Urinary bladder (tissue), 4 donors: ENCODE results near the gene MAJIN. TPM values are rescaled to one million over a fixed set of nuclear protein-coding genes. Genes with fewer than 3 reads are reported as not detected.

Source experiments
- DNase-seq: peaks from one replicate; pipeline ENCODE4 v3.0.0-alpha.2; 2015; ENCODE audit errors: extremely low spot score
- H3K27ac ChIP-seq: one replicate; pipeline ENCODE4 v1.5.1; 2013; ENCODE audit warnings: low read depth, mild to moderate bottlenecking, moderate library complexity
- H3K36me3 ChIP-seq: one replicate; pipeline ENCODE4 v1.6.1; 2013; ENCODE audit warnings: mild to moderate bottlenecking, moderate library complexity; ENCODE audit not compliant: insufficient read depth
- H3K4me1 ChIP-seq: one replicate; pipeline ENCODE4 v1.6.1; 2013; ENCODE audit warnings: mild to moderate bottlenecking, moderate library complexity; ENCODE audit not compliant: insufficient read depth
- H3K4me3 ChIP-seq: one replicate; pipeline ENCODE4 v1.5.1; 2013; ENCODE audit warnings: low read depth, low read length
- WGBS: extraction: QIAGEN DNeasy Blood & Tissue Kit; methylation state at CpG from one replicate; pipeline ENCODE4 v1.1.7; 2013; 5-methylcytosine and 5-hydroxymethylcytosine counted together
- polyA plus RNA-seq: library from polyadenylated mRNA; stranded (reverse); fragments of 200-250 nt; gene quantifications from one replicate; pipeline ENCODE4 v1.2.3, GENCODE V29; 2013
- small RNA-seq: library from RNA; depleted of rRNA; stranded (forward); fragments of <200 nt; gene quantifications from one replicate; pipeline ENCODE3, GENCODE V24; 2014
- total RNA-seq: library from RNA; depleted of rRNA; stranded (reverse); fragments of >200 nt; gene quantifications from one replicate; pipeline ENCODE4 v1.2.3, GENCODE V29; 2014
- donor health status: healthy with polysubstance abuse.
- donor health status: healthy.

Gene MAJIN
- total and polyA plus RNA-seq, 2 donors, result not detected

GRCh38 chr11:64893194-64894069 lies 78.5 kb downstream of the MAJIN start:
- no peak for DNase-seq
- WGBS, result 79% methylated on average over 25 of the region's 25 CpGs
- H3K27ac ChIP-seq, result no peak overlapping the region
- no peak overlapping the region for H3K4me3 ChIP-seq
- no peaks in the 10 kb centered on the region for H3K4me1 ChIP-seq
- H3K36me3 ChIP-seq, result no peaks in the 10 kb centered on the region

DNA sequence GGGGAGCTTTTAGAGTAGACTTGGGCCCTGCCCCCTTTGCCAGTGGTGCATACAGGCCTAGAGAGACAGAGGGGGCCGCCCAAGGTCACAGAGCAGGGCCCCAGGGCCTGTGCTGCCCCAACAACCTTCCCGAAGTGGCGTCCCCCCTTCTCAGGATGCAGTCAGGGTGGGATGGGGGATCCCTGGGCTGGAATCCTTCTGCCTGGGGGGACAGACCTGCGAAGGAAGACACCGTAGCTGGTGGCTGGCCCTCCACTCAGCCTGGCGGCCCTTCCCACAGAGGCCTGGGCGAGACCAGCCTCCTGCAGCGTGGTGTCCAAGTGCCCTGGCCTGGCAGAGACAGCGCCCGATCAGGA lies 79.1 kb downstream of the MAJIN start:
- H3K36me3 ChIP-seq, result no peaks in the 10 kb centered on the region
- H3K4me1 ChIP-seq, result no peaks in the 10 kb centered on the region
- H3K4me3 ChIP-seq, result no peak overlapping the region
- 88% methylated on average over 10 of the region's 10 CpGs for WGBS
- DNase-seq, result no peak
- H3K27ac ChIP-seq, result no peak overlapping the region

DNA sequence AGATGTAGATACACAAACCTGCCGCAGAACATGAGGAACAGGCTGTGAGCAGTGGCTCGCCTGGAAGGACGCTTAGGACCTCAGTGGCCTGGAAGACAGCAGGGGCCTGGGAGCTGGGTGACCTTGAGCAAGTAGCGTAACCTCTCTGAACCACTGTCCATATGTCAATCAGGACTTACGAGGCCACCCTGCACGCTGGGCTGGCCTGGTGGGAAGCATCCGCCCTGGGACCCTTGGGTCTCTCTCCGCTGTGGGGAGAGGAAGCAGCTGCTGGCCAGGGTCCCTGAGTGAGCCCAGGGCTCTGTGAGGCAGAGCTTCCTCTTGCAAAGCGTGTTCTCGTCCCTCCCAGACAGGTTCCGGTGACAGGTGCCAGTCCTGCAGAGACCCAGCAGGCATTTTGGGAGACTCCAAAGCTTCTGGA lies 79.5 kb downstream of the MAJIN start:
- Histone ChIP-seq H3K36me3 (no peaks in the 10 kb centered on the region), H3K4me3 (no peak overlapping the region), H3K27ac (no peak overlapping the region), H3K4me1 (no peaks in the 10 kb centered on the region)
- WGBS, result 81% methylated on average over 11 of the region's 11 CpGs
- no peak for DNase-seq

DNA sequence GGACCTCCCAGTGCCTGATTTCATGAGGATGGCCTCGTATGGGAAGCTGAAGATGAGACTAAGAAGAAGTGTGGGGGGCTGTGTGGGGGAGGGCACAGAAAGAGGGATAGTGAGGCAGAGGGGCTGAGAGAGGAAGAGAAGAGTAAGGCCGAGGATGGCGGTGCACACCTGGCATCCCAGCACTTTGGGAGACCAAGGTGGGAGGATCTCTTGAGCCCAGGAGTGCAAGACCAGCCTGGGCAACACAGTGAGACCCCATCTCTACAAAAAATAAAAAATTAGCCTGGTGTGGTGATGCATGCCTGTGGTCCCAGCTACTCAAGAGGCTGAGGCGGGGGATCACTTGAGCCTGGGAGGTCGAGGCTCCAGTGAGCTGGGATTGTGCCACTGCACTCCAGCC lies 80.0 kb downstream of the MAJIN start:
- Histone ChIP-seq H3K4me1 (no peaks in the 10 kb centered on the region), H3K27ac (no peak overlapping the region), H3K4me3 (no peak overlapping the region), H3K36me3 (no peaks in the 10 kb centered on the region)
- whole genome bisulfite sequencing, result 82% methylated on average over 5 of the region's 5 CpGs
- no peak for DNase-seq

DNA sequence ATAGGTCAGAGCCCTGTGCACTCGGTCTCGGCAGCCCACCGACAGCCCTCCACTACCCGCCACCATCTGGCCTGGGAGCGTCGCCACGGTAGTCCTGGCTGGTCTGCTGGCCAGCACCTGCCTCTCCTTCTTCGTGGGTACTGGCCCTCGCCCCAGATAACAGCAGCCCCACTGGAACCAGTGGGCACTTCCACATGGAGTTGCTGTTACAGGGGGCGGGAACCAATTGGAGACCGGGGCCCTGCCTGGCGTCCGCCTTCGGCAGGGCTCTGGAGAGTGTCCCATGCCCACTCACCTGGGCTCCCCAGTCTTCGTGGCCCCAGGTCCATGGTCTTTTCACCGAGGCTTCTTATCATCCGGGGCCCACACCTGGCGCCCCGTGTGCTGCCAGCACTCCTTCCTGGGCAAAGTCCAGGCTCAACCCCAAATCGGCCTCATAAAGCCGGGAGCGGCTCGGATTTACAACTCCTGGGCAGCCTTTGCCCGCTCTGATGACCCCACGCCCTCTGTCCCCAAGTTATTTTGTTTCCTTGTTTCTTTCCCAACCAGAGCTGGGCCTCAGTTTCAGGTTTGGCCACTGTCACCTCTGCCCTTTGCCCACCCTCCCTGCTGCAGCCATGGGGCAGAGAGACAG lies 80.6 kb downstream of the MAJIN start:
- no peak for DNase-seq

DNA sequence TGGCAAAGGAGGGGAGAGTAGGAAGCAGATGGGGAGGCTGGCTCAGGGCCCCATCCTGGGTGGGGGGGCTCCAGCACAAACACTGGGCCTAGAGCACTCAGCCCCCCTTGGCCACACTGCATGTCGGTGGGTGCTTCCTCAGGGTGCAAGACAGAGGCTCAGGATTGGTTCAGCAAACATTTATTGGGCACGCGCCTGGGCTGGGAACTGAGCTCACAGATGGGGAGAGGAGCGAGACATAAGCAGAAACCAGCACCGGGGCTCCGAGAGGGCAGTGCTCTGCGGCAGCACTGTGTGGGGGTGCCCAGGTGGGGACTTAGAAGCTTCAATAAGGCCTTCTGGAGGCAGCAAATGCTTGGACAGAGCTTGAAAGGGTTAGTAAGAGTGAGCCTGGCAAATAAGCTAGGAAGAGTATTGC lies 81.4 kb downstream of the MAJIN start:
- WGBS, result 82% methylated on average over 7 of the region's 7 CpGs
- Histone ChIP-seq H3K4me1 (no peaks in the 10 kb centered on the region), H3K27ac (no peak overlapping the region), H3K36me3 (no peaks in the 10 kb centered on the region), H3K4me3 (no peak overlapping the region)
- no peak for DNase-seq

More for the DNA sequence above, 80.6 kb downstream of the MAJIN start:
- H3K27ac ChIP-seq, result no peak overlapping the region
- H3K36me3 ChIP-seq, result no peaks in the 10 kb centered on the region
- no peak overlapping the region for H3K4me3 ChIP-seq
- no peaks in the 10 kb centered on the region for H3K4me1 ChIP-seq
- WGBS, result 89% methylated on average over 25 of the region's 25 CpGs

DNA sequence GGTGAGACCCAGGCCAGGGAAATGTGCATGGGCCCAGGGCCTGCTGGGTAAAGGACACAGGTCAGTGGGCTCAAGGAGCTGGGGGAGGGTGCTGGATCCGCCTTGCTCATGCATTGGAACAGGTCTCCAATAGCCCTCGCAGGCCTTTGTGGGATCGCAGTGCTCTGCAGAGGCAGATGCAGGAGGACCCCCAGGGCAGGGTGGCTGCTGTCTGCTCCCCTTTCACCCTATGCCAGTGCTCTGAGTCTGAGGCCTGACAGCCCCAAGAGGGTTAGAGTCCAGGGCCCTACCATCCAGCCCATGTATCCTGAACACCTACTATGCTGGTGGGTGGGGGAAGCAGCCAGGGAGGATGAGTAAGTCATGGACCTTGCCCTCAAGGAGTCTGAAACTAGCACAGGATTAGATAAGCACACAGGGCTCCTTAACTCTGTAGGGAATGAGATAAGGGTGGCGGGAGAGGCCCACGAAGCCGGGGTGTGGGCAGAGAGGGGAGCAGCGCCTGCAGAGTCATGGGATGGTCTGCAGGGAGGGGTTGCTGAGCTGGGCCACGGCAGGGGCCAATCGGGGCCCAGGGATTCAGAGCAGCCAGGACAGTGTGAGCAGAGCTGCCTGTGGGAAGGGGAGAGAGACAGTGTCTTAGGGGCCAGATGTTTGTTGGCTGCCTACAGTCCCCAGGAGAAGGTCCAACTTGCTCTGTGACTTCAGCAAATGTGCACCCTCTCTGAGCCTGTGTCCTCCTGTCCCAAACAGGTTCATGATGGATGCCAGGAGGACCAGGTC lies 83.0 kb downstream of the MAJIN start:
- H3K4me3 ChIP-seq, result no peak overlapping the region
- H3K27ac ChIP-seq, result no peak overlapping the region
- no peak for DNase-seq
- H3K4me1 ChIP-seq, result no peaks in the 10 kb centered on the region
- no peaks in the 10 kb centered on the region for H3K36me3 ChIP-seq
- 56% methylated on average over 9 of the region's 9 CpGs for WGBS

GRCh38 chr11:64888406-64888728 lies 83.5 kb downstream of the MAJIN start:
- H3K4me3 ChIP-seq, result no peak overlapping the region
- no peaks in the 10 kb centered on the region for H3K4me1 ChIP-seq
- WGBS, result 72% methylated on average over 8 of the region's 8 CpGs

More at GRCh38 chr11:64888406-64888728, 83.5 kb downstream of the MAJIN start:
- DNase-seq, result no peak
- Histone ChIP-seq H3K27ac (no peak overlapping the region), H3K36me3 (no peaks in the 10 kb centered on the region)

Small RNA genes within 50 kb of the gene (small RNA-seq; reads per million reads assigned to genes)
- not detected for gene MIR6749
- 0.12 reads per million for gene MIR6750
- gene MIR6879, result not detected

Other genes with a start within 250 kb of the MAJIN start
- 11.5 TPM for gene NRXN2, start 248.9 kb downstream of the MAJIN start, total RNA-seq
- 30.5 TPM for gene NRXN2, start 248.9 kb downstream of the MAJIN start, polyA plus RNA-seq
- gene RASGRP2, start 228.0 kb downstream of the MAJIN start, total RNA-seq, result 7.6 TPM
- gene RASGRP2, start 228.0 kb downstream of the MAJIN start, polyA plus RNA-seq, result 46.1 TPM
- 15.1 TPM for gene PYGM, start 212.1 kb downstream of the MAJIN start, total RNA-seq
- 33.6 TPM for gene PYGM, start 212.1 kb downstream of the MAJIN start, polyA plus RNA-seq
- 111 TPM for gene SF1, start 193.6 kb downstream of the MAJIN start, total RNA-seq
- gene SF1, start 193.6 kb downstream of the MAJIN start, polyA plus RNA-seq, result 115 TPM
- 11.7 TPM for gene MAP4K2, start 168.9 kb downstream of the MAJIN start, total RNA-seq
- 13.9 TPM for gene MAP4K2, start 168.9 kb downstream of the MAJIN start, polyA plus RNA-seq
- gene MEN1, start 161.6 kb downstream of the MAJIN start, total RNA-seq, result 11.3 TPM
- gene MEN1, start 161.6 kb downstream of the MAJIN start, polyA plus RNA-seq, result 17.4 TPM
- 4.3 TPM for gene CDC42BPG, start 127.5 kb downstream of the MAJIN start, total RNA-seq
- gene CDC42BPG, start 127.5 kb downstream of the MAJIN start, polyA plus RNA-seq, result 3.2 TPM
- 31.3 TPM for gene EHD1, start 93.5 kb downstream of the MAJIN start, total RNA-seq
- gene EHD1, start 93.5 kb downstream of the MAJIN start, polyA plus RNA-seq, result 50.5 TPM
- gene ATG2A, start 54.9 kb downstream of the MAJIN start, total RNA-seq, result 7.6 TPM
- 21.4 TPM for gene ATG2A, start 54.9 kb downstream of the MAJIN start, polyA plus RNA-seq
- gene PPP2R5B, start 47.4 kb downstream of the MAJIN start, total RNA-seq, result 7.3 TPM
- 22.1 TPM for gene PPP2R5B, start 47.4 kb downstream of the MAJIN start, polyA plus RNA-seq
- not detected for gene GPHA2, start 36.2 kb downstream of the MAJIN start, total RNA-seq
- not detected for gene GPHA2, start 36.2 kb downstream of the MAJIN start, polyA plus RNA-seq
- 0.85 TPM for gene BATF2, start 24.9 kb upstream of the MAJIN start, total RNA-seq
- gene BATF2, start 24.9 kb upstream of the MAJIN start, polyA plus RNA-seq, result 5.8 TPM
- 37.9 TPM for gene ARL2, start 42.1 kb upstream of the MAJIN start, total RNA-seq
- gene ARL2, start 42.1 kb upstream of the MAJIN start, polyA plus RNA-seq, result 170 TPM
- gene SNX15, start 55.3 kb upstream of the MAJIN start, total RNA-seq, result 9.4 TPM
- 34.5 TPM for gene SNX15, start 55.3 kb upstream of the MAJIN start, polyA plus RNA-seq
- gene SAC3D1, start 69.1 kb upstream of the MAJIN start, total RNA-seq, result 3.0 TPM
- gene SAC3D1, start 69.1 kb upstream of the MAJIN start, polyA plus RNA-seq, result 14.7 TPM
- 11.7 TPM for gene NAALADL1, start 86.4 kb upstream of the MAJIN start, total RNA-seq
- 38.1 TPM for gene NAALADL1, start 86.4 kb upstream of the MAJIN start, polyA plus RNA-seq
- 3.9 TPM for gene CDCA5, start 111.9 kb upstream of the MAJIN start, total RNA-seq
- 1.2 TPM for gene CDCA5, start 111.9 kb upstream of the MAJIN start, polyA plus RNA-seq
- gene ZFPL1, start 112.1 kb upstream of the MAJIN start, total RNA-seq, result 14.6 TPM
- gene ZFPL1, start 112.1 kb upstream of the MAJIN start, polyA plus RNA-seq, result 50.8 TPM
- 107 TPM for gene VPS51, start 124.1 kb upstream of the MAJIN start, total RNA-seq
- 167 TPM for gene VPS51, start 124.1 kb upstream of the MAJIN start, polyA plus RNA-seq
- 9.6 TPM for gene TM7SF2, start 139.8 kb upstream of the MAJIN start, total RNA-seq
- 12.1 TPM for gene TM7SF2, start 139.8 kb upstream of the MAJIN start, polyA plus RNA-seq
- gene ZNHIT2, start 145.6 kb upstream of the MAJIN start, total RNA-seq, result 2.6 TPM
- gene ZNHIT2, start 145.6 kb upstream of the MAJIN start, polyA plus RNA-seq, result 19.8 TPM
- gene FAU, start 150.0 kb upstream of the MAJIN start, total RNA-seq, result 177 TPM
- gene FAU, start 150.0 kb upstream of the MAJIN start, polyA plus RNA-seq, result 1,282 TPM
- gene MRPL49, start 150.2 kb upstream of the MAJIN start, total RNA-seq, result 26.8 TPM
- 55.6 TPM for gene MRPL49, start 150.2 kb upstream of the MAJIN start, polyA plus RNA-seq
- gene SYVN1, start 162.4 kb upstream of the MAJIN start, total RNA-seq, result 16.2 TPM
- gene SYVN1, start 162.4 kb upstream of the MAJIN start, polyA plus RNA-seq, result 29.3 TPM
- gene SPDYC, start 198.1 kb upstream of the MAJIN start, total RNA-seq, result not detected
- gene SPDYC, start 198.1 kb upstream of the MAJIN start, polyA plus RNA-seq, result not detected
- 94.3 TPM for gene CAPN1, start 209.8 kb upstream of the MAJIN start, total RNA-seq
- 123 TPM for gene CAPN1, start 209.8 kb upstream of the MAJIN start, polyA plus RNA-seq